HCT116 (cell line): ENCODE data around the gene HACD4. TPM values are rescaled to one million over a fixed set of nuclear protein-coding genes. Genes with fewer than 3 reads are reported as not detected.

Source experiments
- ATAC-seq: fragments of 200-7000 bp; cut with Tn5 transposase; 2 replicates; pipeline ENCODE4 v1.9.1; 2020; ENCODE audit warnings: mild to moderate bottlenecking, moderate library complexity
- BruUV-seq: library from RNA; stranded (reverse); fragments of 400-500 nt; replicated peaks from 2 replicates; lab custom pipeline; 2021; lab: Mats Ljungman, UMichigan
- CTCF ChIA-PET: fragments of 300-600 bp; sonication (Branson Sonifier 250); formaldehyde crosslinking; loops from one replicate; lab custom pipeline; 2021; ENCODE audit warnings: antibody characterized with exemption; lab: Charles Lee
- POLR2A ChIA-PET: fragments of 300-600, 350-600 bp; sonication (Branson Sonifier 250); formaldehyde crosslinking; loops from one replicate; lab custom pipeline; 2021; ENCODE audit warnings: antibody characterized with exemption; lab: Charles Lee
- RAD21 ChIA-PET, 2 experiments: fragments of 300-600 bp; sonication (Branson Sonifier 250); formaldehyde crosslinking; loops; one replicate each; lab custom pipeline; 2023; ENCODE audit warnings: low total read pairs in 2 of 2; ENCODE audit not compliant: uncharacterized antibody in 2 of 2, unreplicated experiment in 2 of 2, low non-redundant PET in 1 of 2; lab: Charles Lee
- DNase-seq: peaks from one replicate; pipeline ENCODE4 v3.0.0-alpha.2; 2010; ENCODE audit warnings: low read depth, low spot score
- H2AFZ ChIP-seq: fragments of 200-600 bp; shearing (Covaris generic), sonication (generic); 2 replicates; pipeline ENCODE4 v1.6.1; 2017; ENCODE audit warnings: low read depth, mixed run types, mixed read lengths, antibody characterized with exemption, low read length; ENCODE audit not compliant: poor library complexity, severe bottlenecking
- H3K27ac ChIP-seq: 2 replicates; pipeline ENCODE4 v1.5.1; 2012; ENCODE audit warnings: low read depth, low read length
- H3K27me3 ChIP-seq: fragments of 200-600 bp; sonication (generic); 2 replicates; pipeline ENCODE4 v1.6.1; 2016; ENCODE audit warnings: mixed run types, low read length, mixed read lengths; ENCODE audit not compliant: insufficient read depth
- H3K36me3 ChIP-seq, 2 experiments: fragments of 200-500 bp in 1 of 2; fragments of 200-600 bp in 1 of 2; sonication (Bioruptor generic) in 1 of 2; sonication (generic) in 1 of 2; 2 replicates each; pipeline versions ENCODE4 v1.5.1 to v1.6.1; 2014 to 2016; ENCODE audit warnings: low read length in 2 of 2, inconsistent platforms in 1 of 2, mixed read lengths in 1 of 2, mixed run types in 1 of 2; ENCODE audit not compliant: insufficient read depth in 2 of 2, control insufficient read depth in 1 of 2
- H3K4me1 ChIP-seq, 2 experiments: fragments of 200-600 bp in 1 of 2; sonication (generic) in 1 of 2; 2 replicates each; pipeline versions ENCODE4 v1.5.1 to v1.6.1; 2012 to 2017; ENCODE audit warnings: low read length in 2 of 2, inconsistent platforms in 1 of 2, mild to moderate bottlenecking in 1 of 2, mixed read lengths in 1 of 2, mixed run types in 1 of 2, moderate library complexity in 1 of 2; ENCODE audit not compliant: insufficient read depth in 2 of 2, control insufficient read depth in 1 of 2
- H3K4me2 ChIP-seq: fragments of 200-600 bp; sonication (generic); 2 replicates; pipeline ENCODE4 v1.6.1; 2017; ENCODE audit warnings: mixed run types, low read length, mixed read lengths
- H3K4me3 ChIP-seq, 2 experiments: fragments of 200-600 bp in 1 of 2; sonication (generic) in 1 of 2; replicated peaks in 1 of 2; 2 replicates each; pipeline ENCODE4 v1.5.1; 2011 to 2016; ENCODE audit warnings: low read length in 2 of 2, control low read depth in 1 of 2, low read depth in 1 of 2, mild to moderate bottlenecking in 1 of 2, mixed read lengths in 1 of 2, mixed run types in 1 of 2
- H3K79me2 ChIP-seq: fragments of 200-600 bp; sonication (generic); 2 replicates; pipeline ENCODE4 v1.6.1; 2017; ENCODE audit warnings: mild to moderate bottlenecking, mixed run types, low read length, moderate library complexity, mixed read lengths; ENCODE audit not compliant: insufficient read depth
- H3K9ac ChIP-seq: fragments of 200-600 bp; sonication (generic); 2 replicates; pipeline ENCODE4 v1.6.1; 2016; ENCODE audit warnings: low read length, mixed read lengths
- H3K9me2 ChIP-seq: fragments of 200-600 bp; sonication (generic), shearing (Covaris generic); 2 replicates; pipeline ENCODE4 v1.6.1; 2017; ENCODE audit warnings: mixed run types, mild to moderate bottlenecking, moderate library complexity; ENCODE audit not compliant: insufficient read depth
- H3K9me3 ChIP-seq, 2 experiments: fragments of 200-500 bp in 1 of 2; fragments of 200-600 bp in 1 of 2; sonication (Bioruptor generic) in 1 of 2; sonication (generic) in 1 of 2; 2 replicates each; pipeline ENCODE4 v1.6.1; 2014 to 2017; ENCODE audit warnings: low read length in 2 of 2, mixed read lengths in 2 of 2, inconsistent platforms in 1 of 2, low read depth in 1 of 2, mild to moderate bottlenecking in 1 of 2, mixed run types in 1 of 2, moderate library complexity in 1 of 2; ENCODE audit not compliant: control insufficient read depth in 1 of 2, insufficient read depth in 1 of 2
- H4K20me1 ChIP-seq: fragments of 200-600 bp; sonication (generic), shearing (Covaris generic); 2 replicates; pipeline ENCODE4 v1.6.1; 2017; ENCODE audit warnings: mixed run types, mild to moderate bottlenecking, moderate library complexity; ENCODE audit not compliant: insufficient read depth
- ELF1 ChIP-seq: IDR thresholded peaks from 2 replicates; pipeline ENCODE4 v1.6.1; 2012; ENCODE audit warnings: low read depth, borderline replicate concordance
- EZH2 ChIP-seq: fragments of 200-600 bp; sonication (generic); IDR thresholded peaks from 2 replicates; pipeline ENCODE4 v1.6.1; 2017; ENCODE audit warnings: antibody characterized with exemption, mixed run types
- FOSL1 ChIP-seq: IDR thresholded peaks from 2 replicates; pipeline ENCODE4 v1.6.1; 2012; ENCODE audit warnings: low read depth
- JUND ChIP-seq: IDR thresholded peaks from 2 replicates; pipeline ENCODE4 v1.6.1; 2012
- POLR2A ChIP-seq: IDR thresholded peaks from 2 replicates; pipeline ENCODE4 v1.7.0; 2011; ENCODE audit warnings: borderline replicate concordance; ENCODE audit not compliant: insufficient read depth, insufficient read length; ENCODE audit errors: extremely low read depth
- POLR2AphosphoS5 ChIP-seq: IDR thresholded peaks from 2 replicates; pipeline ENCODE4 v1.6.1; 2011; ENCODE audit warnings: mild to moderate bottlenecking, low read depth, low read length, moderate library complexity
- REST ChIP-seq: IDR thresholded peaks from 2 replicates; pipeline ENCODE4 v1.6.1; 2012; ENCODE audit warnings: low read depth
- SP1 ChIP-seq: IDR thresholded peaks from 2 replicates; pipeline ENCODE4 v1.6.1; 2012; ENCODE audit warnings: low read depth
- SRF ChIP-seq: IDR thresholded peaks from 2 replicates; pipeline ENCODE4 v1.6.1; 2012; ENCODE audit warnings: low read depth
- ZFX ChIP-seq: fragments of 450-650 bp; IDR thresholded peaks from 2 replicates; pipeline ENCODE4 v1.6.1; 2017
- ZNF274 ChIP-seq: fragments of 200-500 bp; sonication (Bioruptor generic); IDR thresholded peaks from 2 replicates; pipeline ENCODE4 v1.6.1; 2014; ENCODE audit warnings: mild to moderate bottlenecking, low read depth, low read length, inconsistent platforms
- intact Hi-C: fragments of 100-400 bp; cut with micrococcal nuclease; formaldehyde crosslinking; loops from 2 replicates; pipeline ENCODE4 v1.10.0; 2022
- total RNA-seq: library from RNA; stranded (reverse); gene quantifications from one replicate; pipeline ENCODE4 v1.2.1, GENCODE V29; 2021; ENCODE audit not compliant: unreplicated experiment
- TF ChIP-seq, protein P1 (sequence below), 3 experiments: fragments of 200-600 bp in 1 of 3; sonication (generic) in 1 of 3; IDR thresholded peaks in 2 of 3; conservative IDR thresholded peaks in 1 of 3; 2 replicates each; pipeline ENCODE4 v1.5.1; 2012 to 2017; ENCODE audit warnings: low read depth in 2 of 3, low read length in 2 of 3, antibody characterized with exemption in 1 of 3, borderline replicate concordance in 1 of 3, control low read depth in 1 of 3, mild to moderate bottlenecking in 1 of 3, mixed read lengths in 1 of 3, mixed run types in 1 of 3, moderate library complexity in 1 of 3; ENCODE audit not compliant: insufficient read depth in 1 of 3
- TF ChIP-seq, protein P2 (sequence below): IDR thresholded peaks from 2 replicates; pipeline ENCODE4 v1.6.1; 2011; ENCODE audit warnings: mild to moderate bottlenecking, low read length, moderate library complexity; ENCODE audit not compliant: insufficient replicate concordance; ENCODE audit errors: extremely low read depth
- TF ChIP-seq, protein P3 (sequence below): IDR thresholded peaks from 2 replicates; pipeline ENCODE4 v1.6.1; 2012

The HACD4 gene
- total RNA-seq, 1 experiment from 2014 or later = not detected

GRCh38 chr9:21031808-21032183 is 356 bp upstream of the HACD4 start:
- DNase-seq = no peak
- H3K4me3 ChIP-seq = no peak overlapping the region
- H2AFZ ChIP-seq = no peak overlapping the region
- H3K27ac ChIP-seq = no peak overlapping the region
- no peaks in the 10 kb centered on the region for H3K79me2 ChIP-seq
- no peaks in the 10 kb centered on the region for H3K27me3 ChIP-seq
- H3K4me1 ChIP-seq = no peaks in the 10 kb centered on the region
- ATAC-seq = no peak
- RAD21 ChIA-PET = no interaction called here
- no peaks in the 10 kb centered on the region for H3K9me3 ChIP-seq
- POLR2A ChIA-PET = no interaction called here
- H3K9me2 ChIP-seq = no peaks in the 10 kb centered on the region
- no peaks in the 10 kb centered on the region for H4K20me1 ChIP-seq
- no peak overlapping the region for H3K9ac ChIP-seq
- TF ChIP-seq, protein P1, sequence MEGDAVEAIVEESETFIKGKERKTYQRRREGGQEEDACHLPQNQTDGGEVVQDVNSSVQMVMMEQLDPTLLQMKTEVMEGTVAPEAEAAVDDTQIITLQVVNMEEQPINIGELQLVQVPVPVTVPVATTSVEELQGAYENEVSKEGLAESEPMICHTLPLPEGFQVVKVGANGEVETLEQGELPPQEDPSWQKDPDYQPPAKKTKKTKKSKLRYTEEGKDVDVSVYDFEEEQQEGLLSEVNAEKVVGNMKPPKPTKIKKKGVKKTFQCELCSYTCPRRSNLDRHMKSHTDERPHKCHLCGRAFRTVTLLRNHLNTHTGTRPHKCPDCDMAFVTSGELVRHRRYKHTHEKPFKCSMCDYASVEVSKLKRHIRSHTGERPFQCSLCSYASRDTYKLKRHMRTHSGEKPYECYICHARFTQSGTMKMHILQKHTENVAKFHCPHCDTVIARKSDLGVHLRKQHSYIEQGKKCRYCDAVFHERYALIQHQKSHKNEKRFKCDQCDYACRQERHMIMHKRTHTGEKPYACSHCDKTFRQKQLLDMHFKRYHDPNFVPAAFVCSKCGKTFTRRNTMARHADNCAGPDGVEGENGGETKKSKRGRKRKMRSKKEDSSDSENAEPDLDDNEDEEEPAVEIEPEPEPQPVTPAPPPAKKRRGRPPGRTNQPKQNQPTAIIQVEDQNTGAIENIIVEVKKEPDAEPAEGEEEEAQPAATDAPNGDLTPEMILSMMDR (IDR thresholded peaks at IDR 0.05 in 2 of 3, conservative IDR thresholded peaks at IDR 0.05 in 1 of 3; ENCODE audit: borderline replicate concordance in 1 of 3, insufficient read depth in 1 of 3, low read depth in 2 of 3, low read length in 2 of 3) = no peak
- TF ChIP-seq, protein P2, sequence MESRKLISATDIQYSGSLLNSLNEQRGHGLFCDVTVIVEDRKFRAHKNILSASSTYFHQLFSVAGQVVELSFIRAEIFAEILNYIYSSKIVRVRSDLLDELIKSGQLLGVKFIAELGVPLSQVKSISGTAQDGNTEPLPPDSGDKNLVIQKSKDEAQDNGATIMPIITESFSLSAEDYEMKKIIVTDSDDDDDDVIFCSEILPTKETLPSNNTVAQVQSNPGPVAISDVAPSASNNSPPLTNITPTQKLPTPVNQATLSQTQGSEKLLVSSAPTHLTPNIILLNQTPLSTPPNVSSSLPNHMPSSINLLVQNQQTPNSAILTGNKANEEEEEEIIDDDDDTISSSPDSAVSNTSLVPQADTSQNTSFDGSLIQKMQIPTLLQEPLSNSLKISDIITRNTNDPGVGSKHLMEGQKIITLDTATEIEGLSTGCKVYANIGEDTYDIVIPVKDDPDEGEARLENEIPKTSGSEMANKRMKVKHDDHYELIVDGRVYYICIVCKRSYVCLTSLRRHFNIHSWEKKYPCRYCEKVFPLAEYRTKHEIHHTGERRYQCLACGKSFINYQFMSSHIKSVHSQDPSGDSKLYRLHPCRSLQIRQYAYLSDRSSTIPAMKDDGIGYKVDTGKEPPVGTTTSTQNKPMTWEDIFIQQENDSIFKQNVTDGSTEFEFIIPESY = no peak
- TF ChIP-seq, protein P3, sequence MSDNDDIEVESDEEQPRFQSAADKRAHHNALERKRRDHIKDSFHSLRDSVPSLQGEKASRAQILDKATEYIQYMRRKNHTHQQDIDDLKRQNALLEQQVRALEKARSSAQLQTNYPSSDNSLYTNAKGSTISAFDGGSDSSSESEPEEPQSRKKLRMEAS = no peak
- TF ChIP-seq JUND (no peak), REST (no peak), ZFX (no peak), SRF (no peak), ELF1 (no peak), POLR2AphosphoS5 (no peak), ZNF274 (no peak), EZH2 (no peak), SP1 (no peak), POLR2A (no peak), FOSL1 (no peak)
- CTCF ChIA-PET = no interaction called here
- intact Hi-C loops = no loop called here
- H3K36me3 ChIP-seq = no peaks in the 10 kb centered on the region
- no peak overlapping the region for H3K4me2 ChIP-seq
- BruUV-seq = no TSS peak
